HCT116 (cell line): ENCODE data around the gene RPL7L1. TPM values are rescaled to one million over a fixed set of nuclear protein-coding genes. Genes with fewer than 3 reads are reported as not detected.

Source experiments
- ATAC-seq: fragments of 200-7000 bp; cut with Tn5 transposase; 2 replicates; pipeline ENCODE4 v1.9.1; 2020; ENCODE audit warnings: mild to moderate bottlenecking, moderate library complexity
- BruUV-seq: library from RNA; stranded (reverse); fragments of 400-500 nt; replicated peaks from 2 replicates; lab custom pipeline; 2021; lab: Mats Ljungman, UMichigan
- CTCF ChIA-PET: fragments of 300-600 bp; sonication (Branson Sonifier 250); formaldehyde crosslinking; loops from one replicate; lab custom pipeline; 2021; ENCODE audit warnings: antibody characterized with exemption; lab: Charles Lee
- POLR2A ChIA-PET: fragments of 300-600, 350-600 bp; sonication (Branson Sonifier 250); formaldehyde crosslinking; loops from one replicate; lab custom pipeline; 2021; ENCODE audit warnings: antibody characterized with exemption; lab: Charles Lee
- RAD21 ChIA-PET, 2 experiments: fragments of 300-600 bp; sonication (Branson Sonifier 250); formaldehyde crosslinking; loops; one replicate each; lab custom pipeline; 2023; ENCODE audit warnings: low total read pairs in 2 of 2; ENCODE audit not compliant: uncharacterized antibody in 2 of 2, unreplicated experiment in 2 of 2, low non-redundant PET in 1 of 2; lab: Charles Lee
- DNase-seq: peaks from one replicate; pipeline ENCODE4 v3.0.0-alpha.2; 2010; ENCODE audit warnings: low read depth, low spot score
- H2AFZ ChIP-seq: fragments of 200-600 bp; shearing (Covaris generic), sonication (generic); 2 replicates; pipeline ENCODE4 v1.6.1; 2017; ENCODE audit warnings: low read depth, mixed run types, mixed read lengths, antibody characterized with exemption, low read length; ENCODE audit not compliant: poor library complexity, severe bottlenecking
- H3K27ac ChIP-seq: 2 replicates; pipeline ENCODE4 v1.5.1; 2012; ENCODE audit warnings: low read depth, low read length
- H3K27me3 ChIP-seq: fragments of 200-600 bp; sonication (generic); 2 replicates; pipeline ENCODE4 v1.6.1; 2016; ENCODE audit warnings: mixed run types, low read length, mixed read lengths; ENCODE audit not compliant: insufficient read depth
- H3K36me3 ChIP-seq, 2 experiments: fragments of 200-500 bp in 1 of 2; fragments of 200-600 bp in 1 of 2; sonication (Bioruptor generic) in 1 of 2; sonication (generic) in 1 of 2; 2 replicates each; pipeline versions ENCODE4 v1.5.1 to v1.6.1; 2014 to 2016; ENCODE audit warnings: low read length in 2 of 2, inconsistent platforms in 1 of 2, mixed read lengths in 1 of 2, mixed run types in 1 of 2; ENCODE audit not compliant: insufficient read depth in 2 of 2, control insufficient read depth in 1 of 2
- H3K4me1 ChIP-seq, 2 experiments: fragments of 200-600 bp in 1 of 2; sonication (generic) in 1 of 2; 2 replicates each; pipeline versions ENCODE4 v1.5.1 to v1.6.1; 2012 to 2017; ENCODE audit warnings: low read length in 2 of 2, inconsistent platforms in 1 of 2, mild to moderate bottlenecking in 1 of 2, mixed read lengths in 1 of 2, mixed run types in 1 of 2, moderate library complexity in 1 of 2; ENCODE audit not compliant: insufficient read depth in 2 of 2, control insufficient read depth in 1 of 2
- H3K4me2 ChIP-seq: fragments of 200-600 bp; sonication (generic); 2 replicates; pipeline ENCODE4 v1.6.1; 2017; ENCODE audit warnings: mixed run types, low read length, mixed read lengths
- H3K4me3 ChIP-seq, 2 experiments: fragments of 200-600 bp in 1 of 2; sonication (generic) in 1 of 2; replicated peaks in 1 of 2; 2 replicates each; pipeline ENCODE4 v1.5.1; 2011 to 2016; ENCODE audit warnings: low read length in 2 of 2, control low read depth in 1 of 2, low read depth in 1 of 2, mild to moderate bottlenecking in 1 of 2, mixed read lengths in 1 of 2, mixed run types in 1 of 2
- H3K79me2 ChIP-seq: fragments of 200-600 bp; sonication (generic); 2 replicates; pipeline ENCODE4 v1.6.1; 2017; ENCODE audit warnings: mild to moderate bottlenecking, mixed run types, low read length, moderate library complexity, mixed read lengths; ENCODE audit not compliant: insufficient read depth
- H3K9ac ChIP-seq: fragments of 200-600 bp; sonication (generic); 2 replicates; pipeline ENCODE4 v1.6.1; 2016; ENCODE audit warnings: low read length, mixed read lengths
- H3K9me2 ChIP-seq: fragments of 200-600 bp; sonication (generic), shearing (Covaris generic); 2 replicates; pipeline ENCODE4 v1.6.1; 2017; ENCODE audit warnings: mixed run types, mild to moderate bottlenecking, moderate library complexity; ENCODE audit not compliant: insufficient read depth
- H3K9me3 ChIP-seq, 2 experiments: fragments of 200-500 bp in 1 of 2; fragments of 200-600 bp in 1 of 2; sonication (Bioruptor generic) in 1 of 2; sonication (generic) in 1 of 2; 2 replicates each; pipeline ENCODE4 v1.6.1; 2014 to 2017; ENCODE audit warnings: low read length in 2 of 2, mixed read lengths in 2 of 2, inconsistent platforms in 1 of 2, low read depth in 1 of 2, mild to moderate bottlenecking in 1 of 2, mixed run types in 1 of 2, moderate library complexity in 1 of 2; ENCODE audit not compliant: control insufficient read depth in 1 of 2, insufficient read depth in 1 of 2
- H4K20me1 ChIP-seq: fragments of 200-600 bp; sonication (generic), shearing (Covaris generic); 2 replicates; pipeline ENCODE4 v1.6.1; 2017; ENCODE audit warnings: mixed run types, mild to moderate bottlenecking, moderate library complexity; ENCODE audit not compliant: insufficient read depth
- CBX3 ChIP-seq: IDR thresholded peaks from 2 replicates; pipeline ENCODE4 v1.6.1; 2012; ENCODE audit warnings: low read depth
- CEBPB ChIP-seq: IDR thresholded peaks from 2 replicates; pipeline ENCODE4 v1.6.1; 2012; ENCODE audit warnings: low read depth
- EZH2 ChIP-seq: fragments of 200-600 bp; sonication (generic); IDR thresholded peaks from 2 replicates; pipeline ENCODE4 v1.6.1; 2017; ENCODE audit warnings: antibody characterized with exemption, mixed run types
- FOSL1 ChIP-seq: IDR thresholded peaks from 2 replicates; pipeline ENCODE4 v1.6.1; 2012; ENCODE audit warnings: low read depth
- POLR2AphosphoS5 ChIP-seq: IDR thresholded peaks from 2 replicates; pipeline ENCODE4 v1.6.1; 2011; ENCODE audit warnings: mild to moderate bottlenecking, low read depth, low read length, moderate library complexity
- RAD21 ChIP-seq: IDR thresholded peaks from 2 replicates; pipeline ENCODE4 v1.6.1; 2012; ENCODE audit warnings: low read depth, mild to moderate bottlenecking
- SIN3A ChIP-seq: IDR thresholded peaks from 2 replicates; pipeline ENCODE4 v1.6.1; 2012; ENCODE audit warnings: low read depth
- SP1 ChIP-seq: IDR thresholded peaks from 2 replicates; pipeline ENCODE4 v1.6.1; 2012; ENCODE audit warnings: low read depth
- SRF ChIP-seq: IDR thresholded peaks from 2 replicates; pipeline ENCODE4 v1.6.1; 2012; ENCODE audit warnings: low read depth
- intact Hi-C: fragments of 100-400 bp; cut with micrococcal nuclease; formaldehyde crosslinking; loops from 2 replicates; pipeline ENCODE4 v1.10.0; 2022
- total RNA-seq: library from RNA; stranded (reverse); gene quantifications from one replicate; pipeline ENCODE4 v1.2.1, GENCODE V29; 2021; ENCODE audit not compliant: unreplicated experiment
- TF ChIP-seq, protein P1 (sequence below), 3 experiments: fragments of 200-600 bp in 1 of 3; sonication (generic) in 1 of 3; IDR thresholded peaks in 2 of 3; conservative IDR thresholded peaks in 1 of 3; 2 replicates each; pipeline ENCODE4 v1.5.1; 2012 to 2017; ENCODE audit warnings: low read depth in 2 of 3, low read length in 2 of 3, antibody characterized with exemption in 1 of 3, borderline replicate concordance in 1 of 3, control low read depth in 1 of 3, mild to moderate bottlenecking in 1 of 3, mixed read lengths in 1 of 3, mixed run types in 1 of 3, moderate library complexity in 1 of 3; ENCODE audit not compliant: insufficient read depth in 1 of 3
- TF ChIP-seq, protein P2 (sequence below): IDR thresholded peaks from 2 replicates; pipeline ENCODE4 v1.6.1; 2011; ENCODE audit warnings: mild to moderate bottlenecking, low read length, moderate library complexity; ENCODE audit not compliant: insufficient replicate concordance; ENCODE audit errors: extremely low read depth
- TF ChIP-seq, protein P3 (sequence below): IDR thresholded peaks from 2 replicates; pipeline ENCODE4 v1.6.1; 2012; ENCODE audit warnings: low read depth

The RPL7L1 gene
- total RNA-seq, 1 experiment from 2014 or later, result 125 TPM

GRCh38 chr6:42935322-42935721 is 55.9 kb downstream of the RPL7L1 start:
- Histone ChIP-seq H2AFZ (no peak overlapping the region), H3K79me2 (peaks cover 41% of the 10 kb centered on the region), H3K9me2 (no peaks in the 10 kb centered on the region), H3K27me3 (no peaks in the 10 kb centered on the region), H3K4me1 (peaks cover 2 to 6% of the 10 kb centered on the region in 2 experiments; a peak in 2 of 4 replicates), H3K27ac (no peak overlapping the region), H3K9me3 (no peaks in the 10 kb centered on the region), H4K20me1 (no peaks in the 10 kb centered on the region), H3K9ac (no peak overlapping the region), H3K36me3 (peaks cover 25% of the 10 kb centered on the region in 2 experiments; a peak in 3 of 4 replicates), H3K4me3 (no peak overlapping the region), H3K4me2 (no peak overlapping the region)
- DNase-seq (no peak), ATAC-seq (no peak)
- ChIA-PET CTCF (no interaction called here), RAD21 (no interaction called here), POLR2A (no interaction called here)
- TF ChIP-seq SP1 (no peak), FOSL1 (no peak), POLR2AphosphoS5 (no peak), RAD21 (no peak), SRF (no peak), CBX3 (no peak), SIN3A (no peak), EZH2 (no peak), CEBPB (no peak)
- TF ChIP-seq, protein P1, sequence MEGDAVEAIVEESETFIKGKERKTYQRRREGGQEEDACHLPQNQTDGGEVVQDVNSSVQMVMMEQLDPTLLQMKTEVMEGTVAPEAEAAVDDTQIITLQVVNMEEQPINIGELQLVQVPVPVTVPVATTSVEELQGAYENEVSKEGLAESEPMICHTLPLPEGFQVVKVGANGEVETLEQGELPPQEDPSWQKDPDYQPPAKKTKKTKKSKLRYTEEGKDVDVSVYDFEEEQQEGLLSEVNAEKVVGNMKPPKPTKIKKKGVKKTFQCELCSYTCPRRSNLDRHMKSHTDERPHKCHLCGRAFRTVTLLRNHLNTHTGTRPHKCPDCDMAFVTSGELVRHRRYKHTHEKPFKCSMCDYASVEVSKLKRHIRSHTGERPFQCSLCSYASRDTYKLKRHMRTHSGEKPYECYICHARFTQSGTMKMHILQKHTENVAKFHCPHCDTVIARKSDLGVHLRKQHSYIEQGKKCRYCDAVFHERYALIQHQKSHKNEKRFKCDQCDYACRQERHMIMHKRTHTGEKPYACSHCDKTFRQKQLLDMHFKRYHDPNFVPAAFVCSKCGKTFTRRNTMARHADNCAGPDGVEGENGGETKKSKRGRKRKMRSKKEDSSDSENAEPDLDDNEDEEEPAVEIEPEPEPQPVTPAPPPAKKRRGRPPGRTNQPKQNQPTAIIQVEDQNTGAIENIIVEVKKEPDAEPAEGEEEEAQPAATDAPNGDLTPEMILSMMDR (IDR thresholded peaks at IDR 0.05 in 2 of 3, conservative IDR thresholded peaks at IDR 0.05 in 1 of 3; ENCODE audit: borderline replicate concordance in 1 of 3, insufficient read depth in 1 of 3, low read depth in 2 of 3, low read length in 2 of 3), result no peak
- TF ChIP-seq, protein P2, sequence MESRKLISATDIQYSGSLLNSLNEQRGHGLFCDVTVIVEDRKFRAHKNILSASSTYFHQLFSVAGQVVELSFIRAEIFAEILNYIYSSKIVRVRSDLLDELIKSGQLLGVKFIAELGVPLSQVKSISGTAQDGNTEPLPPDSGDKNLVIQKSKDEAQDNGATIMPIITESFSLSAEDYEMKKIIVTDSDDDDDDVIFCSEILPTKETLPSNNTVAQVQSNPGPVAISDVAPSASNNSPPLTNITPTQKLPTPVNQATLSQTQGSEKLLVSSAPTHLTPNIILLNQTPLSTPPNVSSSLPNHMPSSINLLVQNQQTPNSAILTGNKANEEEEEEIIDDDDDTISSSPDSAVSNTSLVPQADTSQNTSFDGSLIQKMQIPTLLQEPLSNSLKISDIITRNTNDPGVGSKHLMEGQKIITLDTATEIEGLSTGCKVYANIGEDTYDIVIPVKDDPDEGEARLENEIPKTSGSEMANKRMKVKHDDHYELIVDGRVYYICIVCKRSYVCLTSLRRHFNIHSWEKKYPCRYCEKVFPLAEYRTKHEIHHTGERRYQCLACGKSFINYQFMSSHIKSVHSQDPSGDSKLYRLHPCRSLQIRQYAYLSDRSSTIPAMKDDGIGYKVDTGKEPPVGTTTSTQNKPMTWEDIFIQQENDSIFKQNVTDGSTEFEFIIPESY, result no peak
- TF ChIP-seq, protein P3, sequence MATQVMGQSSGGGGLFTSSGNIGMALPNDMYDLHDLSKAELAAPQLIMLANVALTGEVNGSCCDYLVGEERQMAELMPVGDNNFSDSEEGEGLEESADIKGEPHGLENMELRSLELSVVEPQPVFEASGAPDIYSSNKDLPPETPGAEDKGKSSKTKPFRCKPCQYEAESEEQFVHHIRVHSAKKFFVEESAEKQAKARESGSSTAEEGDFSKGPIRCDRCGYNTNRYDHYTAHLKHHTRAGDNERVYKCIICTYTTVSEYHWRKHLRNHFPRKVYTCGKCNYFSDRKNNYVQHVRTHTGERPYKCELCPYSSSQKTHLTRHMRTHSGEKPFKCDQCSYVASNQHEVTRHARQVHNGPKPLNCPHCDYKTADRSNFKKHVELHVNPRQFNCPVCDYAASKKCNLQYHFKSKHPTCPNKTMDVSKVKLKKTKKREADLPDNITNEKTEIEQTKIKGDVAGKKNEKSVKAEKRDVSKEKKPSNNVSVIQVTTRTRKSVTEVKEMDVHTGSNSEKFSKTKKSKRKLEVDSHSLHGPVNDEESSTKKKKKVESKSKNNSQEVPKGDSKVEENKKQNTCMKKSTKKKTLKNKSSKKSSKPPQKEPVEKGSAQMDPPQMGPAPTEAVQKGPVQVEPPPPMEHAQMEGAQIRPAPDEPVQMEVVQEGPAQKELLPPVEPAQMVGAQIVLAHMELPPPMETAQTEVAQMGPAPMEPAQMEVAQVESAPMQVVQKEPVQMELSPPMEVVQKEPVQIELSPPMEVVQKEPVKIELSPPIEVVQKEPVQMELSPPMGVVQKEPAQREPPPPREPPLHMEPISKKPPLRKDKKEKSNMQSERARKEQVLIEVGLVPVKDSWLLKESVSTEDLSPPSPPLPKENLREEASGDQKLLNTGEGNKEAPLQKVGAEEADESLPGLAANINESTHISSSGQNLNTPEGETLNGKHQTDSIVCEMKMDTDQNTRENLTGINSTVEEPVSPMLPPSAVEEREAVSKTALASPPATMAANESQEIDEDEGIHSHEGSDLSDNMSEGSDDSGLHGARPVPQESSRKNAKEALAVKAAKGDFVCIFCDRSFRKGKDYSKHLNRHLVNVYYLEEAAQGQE, result no peak
- intact Hi-C loops, result no loop called here
- BruUV-seq, result no TSS peak
